Measurements from ENCODE around the gene ZNF385C. TPM values are rescaled to one million over a fixed set of nuclear protein-coding genes. Genes with fewer than 3 reads are reported as not detected.

Gene ZNF385C
- total RNA-seq, 1 donor from 2014 or later, result 0.16 TPM

DNA sequence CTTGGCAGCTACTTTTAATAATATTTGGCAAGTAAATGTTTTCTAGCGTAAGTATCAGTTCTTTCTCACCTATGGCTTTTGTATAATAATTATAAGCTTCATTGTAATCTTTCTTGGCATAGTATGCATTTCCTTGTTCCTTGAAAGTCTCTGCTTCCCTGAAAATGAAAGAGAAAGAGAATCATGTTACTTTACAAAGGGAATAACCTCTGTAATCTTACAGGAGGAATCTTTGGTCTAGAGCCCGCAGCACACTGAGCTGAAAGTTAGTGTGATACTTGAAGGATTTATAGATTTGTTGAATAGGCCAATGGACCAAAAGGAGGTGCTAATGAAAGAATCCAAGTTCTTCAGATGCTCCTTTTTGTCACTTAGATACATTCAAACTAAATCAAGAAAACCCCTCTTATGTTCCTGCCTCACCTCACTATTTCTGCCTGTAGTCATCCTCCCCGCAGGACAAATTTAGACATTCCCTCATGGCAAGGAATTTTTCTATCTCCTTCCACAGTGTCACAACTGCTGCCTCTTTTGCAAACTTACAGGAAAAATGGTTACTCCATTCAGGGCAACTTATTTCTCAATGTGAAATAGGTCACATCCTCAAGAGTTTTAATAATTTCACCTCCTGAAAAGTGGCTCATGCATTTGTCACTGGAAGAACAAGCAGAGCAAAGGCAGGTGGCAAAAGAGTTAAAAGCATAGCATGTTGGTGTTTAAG is 97.7 kb downstream of the ZNF385C start:
- Mint-ChIP-seq H3K4me3 (ENCODE audit: unreplicated experiment) (no peak overlapping the region), H3K9me3 (ENCODE audit: unreplicated experiment) (no peaks in the 10 kb centered on the region), H3K4me1 (ENCODE audit: unreplicated experiment) (peaks cover 16% of the 10 kb centered on the region), H3K36me3 (ENCODE audit: unreplicated experiment) (peaks cover 19% of the 10 kb centered on the region), H3K27me3 (ENCODE audit: unreplicated experiment) (no peaks in the 10 kb centered on the region), H3K27ac (ENCODE audit: unreplicated experiment) (peak overlapping the region; percentile 28)
- no peak for DNase-seq (ENCODE audit: extremely low spot score, unreplicated experiment)
- no peak for TF ChIP-seq CTCF (IDR thresholded peaks at IDR 0.05)

DNA sequence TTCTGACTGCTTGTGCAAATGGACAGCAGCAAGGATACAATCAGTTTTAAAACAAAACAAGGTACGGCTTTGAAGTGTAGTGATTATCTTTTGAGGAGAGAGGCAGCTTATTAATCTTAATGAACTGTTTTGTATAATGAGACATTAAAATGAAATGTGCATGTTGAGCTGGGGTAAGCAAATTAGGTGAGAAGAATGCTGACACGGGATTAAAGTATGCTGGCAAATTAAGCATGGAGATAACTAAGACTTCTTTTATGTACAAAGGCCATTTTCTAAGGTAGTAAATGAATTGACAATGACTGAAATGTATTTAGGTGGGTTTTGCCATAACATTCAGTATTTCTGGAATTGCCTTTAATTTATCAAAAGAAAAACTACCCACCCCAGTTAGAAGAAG is 99.8 kb downstream of the ZNF385C start:
- no peak overlapping the region for H3K27ac Mint-ChIP-seq (ENCODE audit: unreplicated experiment)
- peaks cover 30% of the 10 kb centered on the region for H3K36me3 Mint-ChIP-seq (ENCODE audit: unreplicated experiment)
- H3K4me1 Mint-ChIP-seq (ENCODE audit: unreplicated experiment), result peaks cover 9% of the 10 kb centered on the region
- TF ChIP-seq CTCF (IDR thresholded peaks at IDR 0.05), result no peak
- H3K27me3 Mint-ChIP-seq (ENCODE audit: unreplicated experiment), result no peaks in the 10 kb centered on the region
- no peak for DNase-seq (ENCODE audit: extremely low spot score, unreplicated experiment)
- no peaks in the 10 kb centered on the region for H3K9me3 Mint-ChIP-seq (ENCODE audit: unreplicated experiment)
- no peak overlapping the region for H3K4me3 Mint-ChIP-seq (ENCODE audit: unreplicated experiment)

GRCh38 chr17:41996855-41997164 is 101.5 kb downstream of the ZNF385C start:
- TF ChIP-seq CTCF (IDR thresholded peaks at IDR 0.05), result no peak
- DNase-seq (ENCODE audit: extremely low spot score, unreplicated experiment), result no peak
- H3K27ac Mint-ChIP-seq (ENCODE audit: unreplicated experiment), result no peak overlapping the region
- H3K27me3 Mint-ChIP-seq (ENCODE audit: unreplicated experiment), result no peaks in the 10 kb centered on the region
- peaks cover 40% of the 10 kb centered on the region for H3K36me3 Mint-ChIP-seq (ENCODE audit: unreplicated experiment)
- no peaks in the 10 kb centered on the region for H3K9me3 Mint-ChIP-seq (ENCODE audit: unreplicated experiment)
- no peaks in the 10 kb centered on the region for H3K4me1 Mint-ChIP-seq (ENCODE audit: unreplicated experiment)
- no peak overlapping the region for H3K4me3 Mint-ChIP-seq (ENCODE audit: unreplicated experiment)

DNA sequence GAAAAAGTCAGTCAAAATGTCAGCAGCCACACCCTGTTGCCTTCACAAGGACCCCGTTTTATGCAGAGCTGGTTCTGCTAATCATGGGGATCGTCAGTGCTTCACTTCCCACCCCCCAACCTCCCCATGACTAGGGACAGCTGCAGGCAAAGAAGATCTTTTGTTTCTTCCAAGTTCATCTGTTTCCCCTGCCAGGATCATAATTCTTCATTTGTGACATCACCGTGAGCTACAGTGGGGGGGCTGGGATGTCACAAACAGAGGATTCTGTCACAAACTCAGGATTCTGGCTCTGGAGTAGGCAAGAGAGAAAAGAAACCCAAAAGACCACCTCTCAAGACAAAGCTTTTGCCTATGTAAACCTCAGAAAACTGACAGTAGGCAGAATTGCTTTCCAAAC is 105.7 kb downstream of the ZNF385C start:
- Mint-ChIP-seq H3K27ac (ENCODE audit: unreplicated experiment) (no peak overlapping the region), H3K9me3 (ENCODE audit: unreplicated experiment) (no peaks in the 10 kb centered on the region), H3K27me3 (ENCODE audit: unreplicated experiment) (no peaks in the 10 kb centered on the region), H3K4me1 (ENCODE audit: unreplicated experiment) (no peaks in the 10 kb centered on the region), H3K36me3 (ENCODE audit: unreplicated experiment) (peaks cover 58% of the 10 kb centered on the region), H3K4me3 (ENCODE audit: unreplicated experiment) (no peak overlapping the region)
- no peak for DNase-seq (ENCODE audit: extremely low spot score, unreplicated experiment)
- TF ChIP-seq CTCF (IDR thresholded peaks at IDR 0.05), result no peak

GRCh38 chr17:41989702-41990419 is 108.4 kb downstream of the ZNF385C start:
- Mint-ChIP-seq H3K27ac (ENCODE audit: unreplicated experiment) (no peak overlapping the region), H3K36me3 (ENCODE audit: unreplicated experiment) (peaks cover 60% of the 10 kb centered on the region), H3K9me3 (ENCODE audit: unreplicated experiment) (no peaks in the 10 kb centered on the region), H3K4me3 (ENCODE audit: unreplicated experiment) (no peak overlapping the region), H3K27me3 (ENCODE audit: unreplicated experiment) (no peaks in the 10 kb centered on the region), H3K4me1 (ENCODE audit: unreplicated experiment) (no peaks in the 10 kb centered on the region)
- DNase-seq (ENCODE audit: extremely low spot score, unreplicated experiment), result no peak
- no peak for TF ChIP-seq CTCF (IDR thresholded peaks at IDR 0.05)
